ENCODE results near the gene ACSL4. TPM values are rescaled to one million over a fixed set of nuclear protein-coding genes. Genes with fewer than 3 reads are reported as not detected.

ACSL4 gene
- total RNA-seq, 6 donors from 2014 or later, result 53.2 to 156 (median 106) TPM

GRCh38 chrX:109635146-109635545 is 97.9 kb downstream of the ACSL4 start:
- DNase-seq, result no peak
- H3K9me3 ChIP-seq, result no peaks in the 10 kb centered on the region
- WGBS, 2 donors, result 35 to 36% methylated on average over 3 of the region's 3 CpGs
- no peak overlapping the region for H3K4me3 ChIP-seq
- no peaks in the 10 kb centered on the region for H3K4me1 ChIP-seq
- H3K27me3 ChIP-seq, result no peaks in the 10 kb centered on the region
- ATAC-seq (ENCODE audit: low FRiP score in 2 of 2), result no peak
- H3K27ac ChIP-seq, result no peak overlapping the region
- no peaks in the 10 kb centered on the region for H3K36me3 ChIP-seq
- TF ChIP-seq POLR2AphosphoS5 (IDR thresholded peaks at IDR 0.05), result no peak
- TF ChIP-seq CTCF (IDR thresholded peaks at IDR 0.05), result peak in 4 of 6 experiments; percentile 6 to 37 (median 28)

- DNase-seq, result no peak
- no peak for TF ChIP-seq POLR2A (IDR thresholded peaks at IDR 0.05)
- no peak for TF ChIP-seq POLR2AphosphoS5 (IDR thresholded peaks at IDR 0.05)
- TF ChIP-seq EP300 (IDR thresholded peaks at IDR 0.05), result no peak
- TF ChIP-seq CTCF (IDR thresholded peaks at IDR 0.05), result peak in 4 of 6 experiments; percentile 19 to 24 (median 22)
- no peaks in the 10 kb centered on the region for H3K27me3 ChIP-seq
- H3K27ac ChIP-seq, result no peak overlapping the region
- 53% methylated on average over 5 of the region's 5 CpGs for WGBS, 2 donors
- H3K36me3 ChIP-seq, result no peaks in the 10 kb centered on the region
- ATAC-seq (ENCODE audit: low FRiP score in 2 of 2), result no peak
- H3K4me1 ChIP-seq, result no peaks in the 10 kb centered on the region
- H3K4me3 ChIP-seq, result no peak overlapping the region
- H3K9me3 ChIP-seq, result no peaks in the 10 kb centered on the region
Observed at GRCh38 chrX:109632906-109633504, 100.1 kb downstream of the ACSL4 start.

- Histone ChIP-seq H3K36me3 (no peaks in the 10 kb centered on the region), H3K27me3 (no peaks in the 10 kb centered on the region), H3K27ac (no peak overlapping the region), H3K9me3 (no peaks in the 10 kb centered on the region), H3K4me3 (no peak overlapping the region), H3K4me1 (peaks cover 0 to 10% (median 0%) of the 10 kb centered on the region in 4 donors)
- no peak for DNase-seq
- TF ChIP-seq POLR2AphosphoS5 (IDR thresholded peaks at IDR 0.05) (no peak), EP300 (IDR thresholded peaks at IDR 0.05) (no peak), CTCF (IDR thresholded peaks at IDR 0.05) (no peak), POLR2A (IDR thresholded peaks at IDR 0.05) (no peak)
- ATAC-seq (ENCODE audit: low FRiP score in 2 of 2), result no peak
- WGBS, 2 donors, result 36 to 54% methylated on average over 3 of the region's 3 CpGs
Observed at GRCh38 chrX:109629310-109629709, 103.7 kb downstream of the ACSL4 start.

GRCh38 chrX:109626637-109627036 is 106.4 kb downstream of the ACSL4 start:
- DNase-seq, result no peak
- no peaks in the 10 kb centered on the region for H3K9me3 ChIP-seq
- no peak overlapping the region for H3K27ac ChIP-seq
- H3K4me3 ChIP-seq, result no peak overlapping the region
- H3K27me3 ChIP-seq, result no peaks in the 10 kb centered on the region
- ATAC-seq (ENCODE audit: low FRiP score in 2 of 2), result no peak
- peaks cover 0 to 10% (median 0%) of the 10 kb centered on the region in 4 donors for H3K4me1 ChIP-seq
- no peak for TF ChIP-seq POLR2A (IDR thresholded peaks at IDR 0.05)
- no peak for TF ChIP-seq CTCF (IDR thresholded peaks at IDR 0.05)
- no peak for TF ChIP-seq EP300 (IDR thresholded peaks at IDR 0.05)
- no peak for TF ChIP-seq POLR2AphosphoS5 (IDR thresholded peaks at IDR 0.05)
- H3K36me3 ChIP-seq, result no peaks in the 10 kb centered on the region
- WGBS, 2 donors, result 86 to 90% methylated on average over 2 to 4 of the region's 4 CpGs
